Stomach (tissue), 4 donors: Measurements from ENCODE around the gene GLT8D2.

ENCODE experiments used
- POLR2AphosphoS5 ChIP-seq, 3 donors: sonication (generic); formaldehyde crosslinking; IDR thresholded peaks; one replicate each; pipeline ENCODE4 v1.6.1; 2016; ENCODE audit warnings: antibody characterized with exemption in 3 of 3
- TF ChIP-seq, protein P1 (sequence below), 7 experiments: fragments of 450-650 bp in 4 of 7; fragments of 200-600 bp in 3 of 7; sonication (generic) in 3 of 7; IDR thresholded peaks; one replicate each; pipeline ENCODE4 v1.5.1; 2016 to 2019; ENCODE audit warnings: antibody characterized with exemption in 7 of 7, control low read depth in 2 of 7, mild to moderate bottlenecking in 1 of 7

DNA sequence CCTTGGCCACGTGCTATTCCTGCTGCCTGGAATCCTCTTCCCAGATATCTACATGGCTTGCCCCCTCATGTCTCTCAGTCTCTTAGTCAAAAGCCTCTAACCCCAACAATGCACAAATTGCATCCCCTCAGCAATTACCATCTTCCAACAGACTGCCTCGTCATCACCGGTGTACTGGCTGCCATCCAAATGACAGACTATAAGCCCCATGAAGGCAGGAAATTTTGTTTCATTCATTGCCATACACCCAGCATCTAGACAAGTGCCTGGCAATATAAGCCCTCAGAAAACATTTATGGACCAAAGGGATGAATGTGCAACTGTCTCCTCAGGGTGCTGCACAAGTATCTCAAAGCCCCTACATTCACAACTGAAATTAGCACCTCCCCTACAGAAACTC lies 5.8 kb downstream of the GLT8D2 start:
- TF ChIP-seq, protein P1, sequence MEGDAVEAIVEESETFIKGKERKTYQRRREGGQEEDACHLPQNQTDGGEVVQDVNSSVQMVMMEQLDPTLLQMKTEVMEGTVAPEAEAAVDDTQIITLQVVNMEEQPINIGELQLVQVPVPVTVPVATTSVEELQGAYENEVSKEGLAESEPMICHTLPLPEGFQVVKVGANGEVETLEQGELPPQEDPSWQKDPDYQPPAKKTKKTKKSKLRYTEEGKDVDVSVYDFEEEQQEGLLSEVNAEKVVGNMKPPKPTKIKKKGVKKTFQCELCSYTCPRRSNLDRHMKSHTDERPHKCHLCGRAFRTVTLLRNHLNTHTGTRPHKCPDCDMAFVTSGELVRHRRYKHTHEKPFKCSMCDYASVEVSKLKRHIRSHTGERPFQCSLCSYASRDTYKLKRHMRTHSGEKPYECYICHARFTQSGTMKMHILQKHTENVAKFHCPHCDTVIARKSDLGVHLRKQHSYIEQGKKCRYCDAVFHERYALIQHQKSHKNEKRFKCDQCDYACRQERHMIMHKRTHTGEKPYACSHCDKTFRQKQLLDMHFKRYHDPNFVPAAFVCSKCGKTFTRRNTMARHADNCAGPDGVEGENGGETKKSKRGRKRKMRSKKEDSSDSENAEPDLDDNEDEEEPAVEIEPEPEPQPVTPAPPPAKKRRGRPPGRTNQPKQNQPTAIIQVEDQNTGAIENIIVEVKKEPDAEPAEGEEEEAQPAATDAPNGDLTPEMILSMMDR (IDR thresholded peaks at IDR 0.05): no peak
- TF ChIP-seq POLR2AphosphoS5 (IDR thresholded peaks at IDR 0.05): no peak
